H1 (cell line): ENCODE data around the gene GINS2. TPM values are rescaled to one million over a fixed set of nuclear protein-coding genes. Genes with fewer than 3 reads are reported as not detected.

Experiments used
- BRCA1 ChIP-seq: IDR thresholded peaks from 2 replicates; pipeline ENCODE4 v1.6.1; 2012; ENCODE audit warnings: low read depth, low read length, improper control_type of control experiment
- CREB1 ChIP-seq: IDR thresholded peaks from 2 replicates; pipeline ENCODE4 v1.6.1; 2012; ENCODE audit warnings: inconsistent platforms
- SIX5 ChIP-seq: IDR thresholded peaks from 2 replicates; pipeline ENCODE4 v1.6.1; 2011; ENCODE audit warnings: mild to moderate bottlenecking, low read depth, low read length
- TAF1 ChIP-seq: IDR thresholded peaks from 2 replicates; pipeline ENCODE4 v1.6.1; 2011; ENCODE audit warnings: mild to moderate bottlenecking, low read depth, low read length
- polyA plus RNA-seq, 7 experiments: library from polyadenylated mRNA; depleted of rRNA in 3 of 7; stranded (reverse) in 5 of 7; unstranded in 2 of 7; fragments of >200 nt in 5 of 7; fragments of 200-250 nt in 2 of 7; gene quantifications; 1 replicate in 5 of 7; 2 replicates in 1 of 7; 4 replicates in 1 of 7; pipeline versions ENCODE4 v1.2.1 to v1.2.3, GENCODE V29; 2011 to 2013; ENCODE audit warnings: missing spikeins in 2 of 7, mixed read lengths in 2 of 7
- total RNA-seq: library from RNA; stranded (reverse); fragmentation: NEBNext Ultra II Directional; extraction: Animal tissue kit (Norgen Biotek cat#: 25700); gene quantifications from 2 replicates; pipeline ENCODE4 v1.2.1, GENCODE V29; 2021

The GINS2 gene
- total and polyA plus RNA-seq, 2 of the 8 experiments (the other 6 are each of a cell fraction or from before 2014, with no cell fraction given) = 29.4 to 59.1 TPM

DNA sequence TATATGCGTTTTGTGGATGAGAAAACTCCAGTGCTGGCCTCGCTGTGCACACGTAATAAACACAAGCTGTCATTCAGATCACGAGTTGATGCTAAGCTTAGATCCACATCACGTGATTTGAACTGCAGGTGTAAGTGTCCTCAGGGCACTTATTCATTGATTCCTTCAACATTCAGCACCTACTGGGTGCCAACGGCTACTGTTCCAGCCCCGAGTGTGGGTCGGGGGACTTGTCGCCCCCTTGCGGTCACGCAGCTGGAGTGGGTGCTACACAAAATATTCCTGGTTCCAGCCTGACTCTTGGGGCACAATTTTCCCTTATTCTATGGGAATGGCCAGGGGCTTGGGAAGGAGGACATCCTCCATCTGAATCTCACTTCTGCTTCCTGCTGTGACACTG, 29.9 kb upstream of the GINS2 start (continued):
- no peak for TF ChIP-seq TAF1
- no peak for TF ChIP-seq BRCA1
- 0 out of 2 replicates have a peak, but pooled peaks have one; percentile 20 for TF ChIP-seq CREB1
- TF ChIP-seq SIX5 = no peak
